DOHH2 (cell line): Measurements from ENCODE around the gene PDE4C.

Source experiments
- H3F3A ChIP-seq: fragments of 200-600 bp; sonication (generic), shearing (Covaris generic); 2 replicates; pipeline ENCODE4 v1.6.0; 2016; ENCODE audit warnings: antibody characterized with exemption, mild to moderate bottlenecking; ENCODE audit not compliant: control insufficient read depth, insufficient read depth
- H3K27ac ChIP-seq: fragments of 200-600 bp; sonication (generic); 2 replicates; pipeline ENCODE4 v1.5.1; 2014; ENCODE audit warnings: low read depth, mild to moderate bottlenecking, low read length, moderate library complexity
- H3K27me3 ChIP-seq: fragments of 200-600 bp; sonication (generic); 2 replicates; pipeline ENCODE4 v1.6.1; 2014; ENCODE audit warnings: mild to moderate bottlenecking, low read length, mixed read lengths; ENCODE audit not compliant: control insufficient read depth
- H3K36me3 ChIP-seq: fragments of 200-600 bp; sonication (generic); 2 replicates; pipeline ENCODE4 v1.6.1; 2014; ENCODE audit warnings: mild to moderate bottlenecking, low read length, moderate library complexity, mixed read lengths; ENCODE audit not compliant: control insufficient read depth
- H3K4me1 ChIP-seq: fragments of 200-600 bp; sonication (generic); 2 replicates; pipeline ENCODE4 v1.6.1; 2014; ENCODE audit warnings: mild to moderate bottlenecking, low read length, mixed read lengths; ENCODE audit not compliant: control insufficient read depth
- H3K4me2 ChIP-seq: fragments of 200-600 bp; sonication (generic); 2 replicates; pipeline ENCODE4 v1.6.0; 2014; ENCODE audit warnings: mild to moderate bottlenecking, low read length, moderate library complexity
- H3K4me3 ChIP-seq: fragments of 200-600 bp; sonication (generic); 2 replicates; pipeline ENCODE4 v1.5.1; 2014; ENCODE audit warnings: mild to moderate bottlenecking, low read length, mixed read lengths
- H3K79me2 ChIP-seq: fragments of 200-600 bp; sonication (generic); 2 replicates; pipeline ENCODE4 v1.6.1; 2014; ENCODE audit warnings: mild to moderate bottlenecking, low read length, mixed read lengths; ENCODE audit not compliant: control insufficient read depth
- H3K9me2 ChIP-seq: fragments of 200-600 bp; sonication (generic); replicated peaks from 2 replicates; pipeline ENCODE4 v1.6.1; 2014; ENCODE audit warnings: mild to moderate bottlenecking, low read length, mixed read lengths; ENCODE audit not compliant: control insufficient read depth
- H3K9me3 ChIP-seq: fragments of 200-600 bp; sonication (generic); 2 replicates; pipeline ENCODE4 v1.6.1; 2014; ENCODE audit warnings: antibody characterized with exemption, low read length, mixed read lengths; ENCODE audit not compliant: control insufficient read depth, insufficient read depth
- H4K20me1 ChIP-seq: fragments of 200-600 bp; sonication (generic); 2 replicates; pipeline ENCODE4 v1.6.0; 2014; ENCODE audit warnings: low read depth, mild to moderate bottlenecking, antibody characterized with exemption, low read length, moderate library complexity; ENCODE audit not compliant: control insufficient read depth, insufficient read depth
- EZH2phosphoT487 ChIP-seq: fragments of 200-600 bp; sonication (generic); IDR thresholded peaks from 2 replicates; pipeline ENCODE4 v1.6.1; 2017; ENCODE audit warnings: borderline replicate concordance, mild to moderate bottlenecking, antibody characterized with exemption, low read length, moderate library complexity, mixed read lengths
- TF ChIP-seq, protein P1 (sequence below): fragments of 200-600 bp; sonication (generic); IDR thresholded peaks from one replicate; pipeline ENCODE4 v1.5.1; 2014; ENCODE audit warnings: antibody characterized with exemption, mild to moderate bottlenecking, low read depth, low read length; ENCODE audit not compliant: poor library complexity, severe bottlenecking

The PDE4C gene

GRCh38 chr19:18233224-18233825, 7.1 kb upstream of the PDE4C start:
- Histone ChIP-seq H3K4me2 (no peak overlapping the region), H3K4me1 (peaks cover 35% of the 10 kb centered on the region), H3K27ac (no peak overlapping the region), H3K9me2 (no peaks in the 10 kb centered on the region), H3K4me3 (no peak overlapping the region), H3K27me3 (peaks cover 32% of the 10 kb centered on the region), H3K9me3 (no peaks in the 10 kb centered on the region), H3K79me2 (no peaks in the 10 kb centered on the region), H3K36me3 (no peaks in the 10 kb centered on the region), H3F3A (peaks cover 8% of the 10 kb centered on the region), H4K20me1 (no peaks in the 10 kb centered on the region)
- TF ChIP-seq, protein P1, sequence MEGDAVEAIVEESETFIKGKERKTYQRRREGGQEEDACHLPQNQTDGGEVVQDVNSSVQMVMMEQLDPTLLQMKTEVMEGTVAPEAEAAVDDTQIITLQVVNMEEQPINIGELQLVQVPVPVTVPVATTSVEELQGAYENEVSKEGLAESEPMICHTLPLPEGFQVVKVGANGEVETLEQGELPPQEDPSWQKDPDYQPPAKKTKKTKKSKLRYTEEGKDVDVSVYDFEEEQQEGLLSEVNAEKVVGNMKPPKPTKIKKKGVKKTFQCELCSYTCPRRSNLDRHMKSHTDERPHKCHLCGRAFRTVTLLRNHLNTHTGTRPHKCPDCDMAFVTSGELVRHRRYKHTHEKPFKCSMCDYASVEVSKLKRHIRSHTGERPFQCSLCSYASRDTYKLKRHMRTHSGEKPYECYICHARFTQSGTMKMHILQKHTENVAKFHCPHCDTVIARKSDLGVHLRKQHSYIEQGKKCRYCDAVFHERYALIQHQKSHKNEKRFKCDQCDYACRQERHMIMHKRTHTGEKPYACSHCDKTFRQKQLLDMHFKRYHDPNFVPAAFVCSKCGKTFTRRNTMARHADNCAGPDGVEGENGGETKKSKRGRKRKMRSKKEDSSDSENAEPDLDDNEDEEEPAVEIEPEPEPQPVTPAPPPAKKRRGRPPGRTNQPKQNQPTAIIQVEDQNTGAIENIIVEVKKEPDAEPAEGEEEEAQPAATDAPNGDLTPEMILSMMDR: no peak
- no peak for TF ChIP-seq EZH2phosphoT487

- Histone ChIP-seq H3K27ac (peak overlapping the region; percentile 35; the same call in 1 of the 2 replicates), H3K9me3 (no peaks in the 10 kb centered on the region), H3K4me2 (peak overlapping the region; percentile 74), H3K79me2 (no peaks in the 10 kb centered on the region), H4K20me1 (no peaks in the 10 kb centered on the region), H3F3A (peaks cover 11% of the 10 kb centered on the region), H3K36me3 (no peaks in the 10 kb centered on the region), H3K4me3 (peak overlapping the region; percentile 47), H3K27me3 (peaks cover 30% of the 10 kb centered on the region), H3K9me2 (no peaks in the 10 kb centered on the region), H3K4me1 (peaks cover 41% of the 10 kb centered on the region)
- TF ChIP-seq, protein P1: no peak
- TF ChIP-seq EZH2phosphoT487: no peak
Observed at GRCh38 chr19:18232540-18233223, 6.4 kb upstream of the PDE4C start.

DNA sequence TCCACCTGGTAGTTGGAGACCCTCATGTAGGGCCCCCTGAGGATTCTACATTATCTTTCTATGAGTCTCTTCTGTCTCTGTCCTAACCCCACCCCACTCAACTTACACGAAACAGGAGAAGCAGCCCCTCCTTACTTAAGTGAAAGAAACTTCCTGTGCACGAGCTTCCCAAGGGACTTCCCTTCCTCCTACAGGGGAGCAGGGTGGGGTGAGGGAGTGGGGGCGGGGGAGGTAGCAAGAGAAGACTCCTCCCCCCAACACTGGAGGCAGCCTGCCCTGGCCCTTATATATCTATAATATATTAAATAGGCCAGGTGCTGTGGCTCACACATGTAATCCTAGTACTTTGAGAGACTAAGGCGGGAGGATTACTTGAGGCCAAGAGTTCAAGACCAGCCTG, 5.5 kb upstream of the PDE4C start:
- H4K20me1 ChIP-seq: no peaks in the 10 kb centered on the region
- peak overlapping the region; percentile 74 for H3K4me2 ChIP-seq

More for the DNA sequence above, 5.5 kb upstream of the PDE4C start:
- peaks cover 50% of the 10 kb centered on the region for H3K4me1 ChIP-seq
- H3K9me3 ChIP-seq: no peaks in the 10 kb centered on the region
- H3F3A ChIP-seq: peaks cover 11% of the 10 kb centered on the region
- H3K79me2 ChIP-seq: no peaks in the 10 kb centered on the region
- no peak for TF ChIP-seq EZH2phosphoT487
- TF ChIP-seq, protein P1: no peak
- no peaks in the 10 kb centered on the region for H3K36me3 ChIP-seq
- H3K27me3 ChIP-seq: peaks cover 30% of the 10 kb centered on the region
- peak overlapping the region; percentile 52 for H3K4me3 ChIP-seq
- H3K27ac ChIP-seq: peak overlapping the region; percentile 42
- no peaks in the 10 kb centered on the region for H3K9me2 ChIP-seq
